T-helper 1 cell treated with Interleukin-12 subunit alpha and Interleukin-12 subunit beta and Interleukin-4 antibody, amounts not matched to agents 30 μg/mL and 1 μg/mL, for 36 hours (primary cell): ENCODE measurements around the gene C9orf85.

Source experiments
- H3K27ac Mint-ChIP-seq: one replicate; pipeline ENCODE4 v1.8.0; 2021; ENCODE audit warnings: mild to moderate bottlenecking, mixed read lengths
- H3K27me3 Mint-ChIP-seq: one replicate; pipeline ENCODE4 v1.8.0; 2021; ENCODE audit warnings: low read depth, mixed read lengths
- H3K36me3 Mint-ChIP-seq: one replicate; pipeline ENCODE4 v1.8.0; 2021; ENCODE audit warnings: low read depth, mixed read lengths
- H3K4me1 Mint-ChIP-seq: one replicate; pipeline ENCODE4 v1.8.0; 2021; ENCODE audit warnings: low read depth, mixed read lengths
- H3K4me3 Mint-ChIP-seq: one replicate; pipeline ENCODE4 v1.8.0; 2021; ENCODE audit warnings: mild to moderate bottlenecking, moderate library complexity, mixed read lengths
- H3K9me3 Mint-ChIP-seq: one replicate; pipeline ENCODE4 v1.8.0; 2021; ENCODE audit warnings: mixed read lengths

The C9orf85 gene

DNA sequence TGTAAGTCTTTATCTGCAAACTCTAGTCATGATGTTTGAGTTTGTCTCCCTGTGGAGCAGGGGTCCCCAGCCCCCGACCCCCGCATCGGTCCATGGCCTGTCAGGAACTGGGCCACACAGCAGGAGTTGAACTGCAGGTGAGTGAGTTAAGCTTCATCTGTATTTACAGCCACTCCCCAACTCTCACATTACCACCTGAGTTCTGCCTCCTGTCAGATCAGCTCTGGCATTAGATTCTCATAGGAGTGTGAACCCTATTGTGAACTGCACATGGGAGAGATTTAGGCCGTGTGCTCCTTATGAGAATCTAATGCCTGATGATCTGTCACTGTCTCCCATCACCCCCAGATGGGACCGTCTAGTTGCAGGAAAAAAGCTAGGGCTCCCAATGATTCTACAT is 7.0 kb downstream of the C9orf85 start:
- Mint-ChIP-seq H3K4me1 (peaks cover 31% of the 10 kb centered on the region), H3K4me3 (no peak overlapping the region), H3K27me3 (no peaks in the 10 kb centered on the region), H3K36me3 (peaks cover 24% of the 10 kb centered on the region), H3K9me3 (no peaks in the 10 kb centered on the region), H3K27ac (no peak overlapping the region)

DNA sequence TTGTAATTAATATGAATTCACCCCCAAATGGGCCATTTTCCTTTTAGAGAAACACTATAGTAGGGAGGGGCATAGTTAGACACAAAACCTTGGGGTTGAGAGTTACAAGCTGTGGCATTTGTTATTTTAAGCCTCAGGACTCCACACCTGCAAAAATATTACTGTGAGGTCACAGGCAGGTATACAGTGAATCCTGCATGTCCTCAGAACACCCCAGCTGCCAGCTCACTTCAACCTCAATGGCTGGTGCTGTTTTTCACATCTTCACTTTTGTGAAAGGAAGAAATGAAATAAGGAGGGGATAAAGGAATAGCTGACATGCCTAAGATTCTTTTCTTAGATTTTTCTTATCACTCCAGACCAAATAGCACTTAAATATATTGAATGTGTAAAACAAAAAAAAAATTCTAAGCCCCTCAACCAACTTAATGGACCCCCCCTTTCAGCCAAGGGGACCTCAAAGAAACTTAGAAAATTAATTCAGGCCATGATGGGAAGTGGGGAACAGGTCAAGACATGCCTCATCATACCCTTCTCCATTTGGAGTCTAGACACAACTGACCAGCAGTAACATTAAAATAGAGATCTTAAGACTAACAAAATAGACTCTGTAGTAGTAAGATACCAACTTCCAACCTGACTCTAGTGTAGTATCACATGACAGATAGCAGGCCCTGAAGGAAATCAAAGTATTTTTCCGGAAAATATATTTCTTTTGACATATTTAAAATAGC is 9.2 kb downstream of the C9orf85 start:
- Mint-ChIP-seq H3K4me1 (peaks cover 25% of the 10 kb centered on the region), H3K27me3 (no peaks in the 10 kb centered on the region), H3K4me3 (no peak overlapping the region), H3K36me3 (peaks cover 31% of the 10 kb centered on the region), H3K9me3 (no peaks in the 10 kb centered on the region), H3K27ac (no peak overlapping the region)

DNA sequence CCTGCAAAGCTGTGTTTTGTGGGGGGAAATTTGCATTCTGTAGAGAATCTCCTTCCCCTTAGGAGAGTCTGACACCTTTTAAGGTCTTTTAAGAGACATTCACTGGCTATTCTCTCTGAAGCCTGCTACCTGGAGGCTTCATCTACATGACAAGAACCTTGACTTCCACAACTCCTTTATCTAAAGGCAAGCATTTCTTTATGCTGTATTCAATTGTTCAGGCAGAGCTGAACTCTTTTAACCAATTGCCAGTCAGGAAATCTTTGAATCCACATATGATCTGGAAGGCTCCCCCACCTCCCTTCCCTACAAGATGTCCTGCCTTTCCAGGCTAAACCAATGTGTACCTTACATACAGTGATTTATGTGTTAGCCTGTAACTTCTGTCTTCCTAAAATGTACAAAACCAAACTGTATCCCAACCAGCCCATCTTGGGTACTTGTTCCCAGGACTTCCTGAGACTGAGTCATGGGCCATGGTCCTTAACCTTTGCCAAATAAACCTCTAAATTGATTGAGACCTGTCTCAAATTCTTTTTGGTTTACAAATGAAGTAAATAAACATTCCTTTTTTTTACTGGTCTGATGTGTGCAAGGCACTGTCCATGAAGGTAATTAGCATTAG is 9.9 kb downstream of the C9orf85 start:
- Mint-ChIP-seq H3K27ac (no peak overlapping the region), H3K4me3 (no peak overlapping the region), H3K9me3 (no peaks in the 10 kb centered on the region), H3K27me3 (no peaks in the 10 kb centered on the region), H3K36me3 (peaks cover 31% of the 10 kb centered on the region), H3K4me1 (peaks cover 25% of the 10 kb centered on the region)

DNA sequence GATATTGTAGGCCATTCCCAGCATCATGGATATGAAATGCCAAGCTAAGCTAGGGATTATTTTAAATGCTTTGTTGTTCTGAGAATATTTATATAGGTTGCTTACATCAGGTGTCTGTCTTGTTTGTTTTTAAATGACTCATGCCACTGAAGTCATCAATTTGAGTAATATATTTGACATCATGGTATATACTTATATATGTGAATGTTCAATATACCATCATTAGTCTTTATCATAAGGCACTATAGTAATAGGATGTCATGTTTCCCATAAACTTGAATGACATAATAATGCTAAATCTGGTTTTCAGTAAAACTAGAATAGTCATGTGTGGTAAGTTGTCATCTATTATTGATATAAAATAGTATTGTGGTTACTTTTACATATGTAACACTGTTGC is 13.1 kb downstream of the C9orf85 start:
- no peaks in the 10 kb centered on the region for H3K27me3 Mint-ChIP-seq
- no peak overlapping the region for H3K4me3 Mint-ChIP-seq
- H3K27ac Mint-ChIP-seq = no peak overlapping the region
- H3K4me1 Mint-ChIP-seq = peaks cover 9% of the 10 kb centered on the region
- no peaks in the 10 kb centered on the region for H3K9me3 Mint-ChIP-seq
- peaks cover 22% of the 10 kb centered on the region for H3K36me3 Mint-ChIP-seq

DNA sequence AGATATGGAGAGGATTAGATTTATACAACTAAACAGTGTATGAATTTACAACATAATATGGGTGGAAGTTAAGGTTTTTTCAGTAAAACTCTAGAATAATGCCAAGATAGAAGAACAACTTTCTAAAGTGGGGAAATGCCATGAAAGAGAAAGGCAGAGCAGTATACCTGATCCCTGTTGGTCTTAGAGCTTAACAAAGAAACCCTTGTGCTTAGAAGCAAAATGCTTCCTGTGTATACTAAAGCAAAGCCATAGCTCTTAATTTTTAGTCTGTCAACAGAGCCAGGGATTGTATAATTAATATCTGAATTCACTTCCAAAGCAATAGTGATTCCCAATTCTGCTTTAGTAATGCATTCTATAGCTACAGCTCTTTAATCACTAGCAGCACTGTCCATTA is 14.4 kb downstream of the C9orf85 start:
- Mint-ChIP-seq H3K27ac (no peak overlapping the region), H3K36me3 (peaks cover 21% of the 10 kb centered on the region), H3K27me3 (no peaks in the 10 kb centered on the region), H3K4me1 (peaks cover 10% of the 10 kb centered on the region), H3K9me3 (no peaks in the 10 kb centered on the region), H3K4me3 (no peak overlapping the region)

DNA sequence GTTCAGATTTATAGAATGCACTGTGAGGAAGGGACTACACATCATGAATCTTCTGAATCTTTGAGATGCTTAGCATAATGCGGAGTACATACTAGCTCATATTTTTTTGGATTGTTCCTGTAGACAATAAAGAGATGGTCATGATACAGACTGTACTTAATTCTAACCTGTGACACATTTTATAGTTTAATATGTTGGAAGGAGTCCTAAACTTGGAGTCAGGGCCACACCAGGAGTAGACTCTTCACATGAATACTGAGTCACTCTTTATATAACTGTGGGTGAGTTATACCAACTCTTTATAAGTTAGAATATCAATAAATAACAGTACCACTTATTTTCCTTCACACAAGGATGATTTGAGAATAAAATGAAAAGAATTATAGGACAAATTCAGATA is 16.9 kb downstream of the C9orf85 start:
- H3K9me3 Mint-ChIP-seq = no peaks in the 10 kb centered on the region
- no peaks in the 10 kb centered on the region for H3K27me3 Mint-ChIP-seq
- H3K27ac Mint-ChIP-seq = no peak overlapping the region
- H3K4me3 Mint-ChIP-seq = no peak overlapping the region
- peaks cover 7% of the 10 kb centered on the region for H3K4me1 Mint-ChIP-seq
- peaks cover 12% of the 10 kb centered on the region for H3K36me3 Mint-ChIP-seq

DNA sequence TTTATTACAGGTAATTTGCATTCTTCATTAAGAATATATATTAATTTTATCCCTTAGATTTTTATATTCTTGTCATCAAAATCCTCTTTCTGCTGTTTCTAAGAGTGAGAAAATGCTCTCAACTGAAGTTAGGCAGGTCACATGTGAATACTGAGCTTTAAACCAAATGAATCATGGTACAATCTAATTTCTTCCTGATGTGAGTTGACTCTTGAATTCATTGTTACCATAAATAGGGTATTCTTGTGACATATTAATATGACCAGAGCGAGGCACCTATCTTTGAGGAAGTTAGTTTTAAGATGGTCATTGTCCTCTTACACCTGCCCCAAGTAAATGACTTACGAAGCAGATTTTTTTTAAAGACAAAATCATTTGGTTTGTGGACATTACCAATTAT is 17.4 kb downstream of the C9orf85 start:
- H3K4me3 Mint-ChIP-seq = no peak overlapping the region
- H3K4me1 Mint-ChIP-seq = peaks cover 7% of the 10 kb centered on the region
- H3K27ac Mint-ChIP-seq = no peak overlapping the region
- H3K27me3 Mint-ChIP-seq = no peaks in the 10 kb centered on the region
- H3K9me3 Mint-ChIP-seq = no peaks in the 10 kb centered on the region
- peaks cover 8% of the 10 kb centered on the region for H3K36me3 Mint-ChIP-seq

DNA sequence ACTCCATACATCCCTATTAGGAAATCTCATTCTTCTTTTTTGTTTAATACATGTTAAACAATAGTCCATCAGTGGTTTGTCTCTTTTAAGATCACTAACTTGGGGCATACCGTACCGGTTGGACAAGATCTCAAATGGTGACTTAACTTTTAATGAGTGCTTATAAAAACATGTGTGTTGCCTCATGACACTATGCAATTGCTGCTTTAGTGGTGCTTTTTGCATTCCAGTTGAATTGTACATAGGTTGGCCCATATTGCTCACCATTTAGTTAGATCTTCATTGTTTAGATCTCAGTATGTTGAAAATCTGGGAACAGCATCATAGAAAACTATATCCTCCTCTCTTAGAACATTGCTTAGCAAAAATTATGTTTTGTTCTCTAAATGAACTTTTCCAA is 17.8 kb downstream of the C9orf85 start:
- no peaks in the 10 kb centered on the region for H3K9me3 Mint-ChIP-seq
- H3K36me3 Mint-ChIP-seq = peaks cover 6% of the 10 kb centered on the region
- no peak overlapping the region for H3K4me3 Mint-ChIP-seq
- H3K4me1 Mint-ChIP-seq = peaks cover 4% of the 10 kb centered on the region
- H3K27me3 Mint-ChIP-seq = no peaks in the 10 kb centered on the region
- H3K27ac Mint-ChIP-seq = no peak overlapping the region

DNA sequence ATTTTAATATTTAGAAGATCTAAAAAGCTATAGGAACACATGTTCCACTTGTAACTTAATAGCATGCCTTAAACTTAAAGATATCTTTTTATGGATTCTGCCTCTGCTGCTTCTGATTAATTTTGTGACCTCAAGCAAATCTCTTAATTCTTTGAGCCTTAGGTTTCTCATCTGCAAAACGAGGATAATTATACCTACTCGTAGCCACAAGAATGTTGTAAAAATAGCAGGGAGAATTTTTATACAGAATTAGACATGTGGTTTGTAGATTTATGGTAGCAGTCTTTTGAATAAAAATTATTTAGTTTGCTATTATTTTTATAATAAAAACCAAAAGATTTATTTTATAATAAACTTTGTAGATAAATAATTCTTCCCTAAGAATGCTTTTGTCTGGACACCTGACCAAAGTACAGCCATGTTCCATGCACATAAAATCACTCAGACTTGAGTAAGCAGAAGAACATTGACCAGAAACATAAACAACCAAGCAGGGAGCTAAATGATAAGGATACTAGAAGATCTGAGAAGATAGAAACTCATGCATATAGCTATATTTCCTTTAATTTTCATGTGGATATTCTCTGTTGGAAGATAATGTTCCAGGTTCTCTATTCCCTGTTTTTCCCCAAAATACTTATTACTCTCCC is 18.5 kb downstream of the C9orf85 start:
- Mint-ChIP-seq H3K27ac (no peak overlapping the region), H3K27me3 (no peaks in the 10 kb centered on the region), H3K9me3 (no peaks in the 10 kb centered on the region), H3K4me3 (no peak overlapping the region), H3K4me1 (peaks cover 1% of the 10 kb centered on the region), H3K36me3 (peaks cover 5% of the 10 kb centered on the region)

DNA sequence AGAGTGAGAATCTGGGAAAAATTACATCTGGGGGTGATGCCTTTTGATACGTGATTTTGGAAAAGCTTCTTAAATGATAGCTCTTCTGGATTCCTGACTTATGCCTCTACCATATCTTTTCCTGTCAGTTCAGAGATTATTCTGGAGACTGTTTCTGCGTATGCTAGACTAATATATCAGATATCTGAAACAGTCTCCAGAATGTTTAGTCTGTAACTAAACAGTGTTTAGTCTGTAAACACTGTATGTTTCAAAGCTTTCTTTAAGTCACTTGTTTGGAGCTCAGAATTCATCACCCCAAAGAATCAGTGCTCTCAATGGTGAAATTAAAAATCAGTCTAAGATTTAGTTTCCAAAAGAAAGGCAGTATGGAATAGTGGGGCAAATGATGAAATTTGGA is 19.7 kb downstream of the C9orf85 start:
- Mint-ChIP-seq H3K36me3 (peaks cover 5% of the 10 kb centered on the region), H3K4me3 (no peak overlapping the region), H3K4me1 (peaks cover 1% of the 10 kb centered on the region), H3K9me3 (no peaks in the 10 kb centered on the region), H3K27ac (no peak overlapping the region), H3K27me3 (no peaks in the 10 kb centered on the region)

DNA sequence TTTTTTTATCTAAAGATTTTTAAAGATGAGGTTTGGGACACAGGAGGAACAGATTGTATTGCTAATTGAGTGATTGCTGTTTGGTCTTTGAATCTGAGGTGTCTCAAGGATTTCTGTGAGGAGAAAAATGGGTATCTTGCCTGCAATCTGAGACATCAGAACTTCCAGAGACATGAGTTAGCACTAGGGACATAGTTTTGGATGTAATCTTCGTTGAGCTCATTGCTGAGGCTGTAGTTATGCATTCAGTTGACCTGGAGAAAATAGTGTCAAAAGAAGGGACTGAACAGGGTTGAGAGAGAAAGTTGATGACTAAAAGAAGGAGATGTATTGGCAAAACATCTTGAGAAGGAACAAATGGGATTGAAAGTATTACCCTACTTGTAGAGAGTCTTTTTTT is 24.6 kb downstream of the C9orf85 start:
- no peak overlapping the region for H3K27ac Mint-ChIP-seq
- H3K4me3 Mint-ChIP-seq = no peak overlapping the region
- H3K36me3 Mint-ChIP-seq = peaks cover 1% of the 10 kb centered on the region
- H3K27me3 Mint-ChIP-seq = no peaks in the 10 kb centered on the region
- H3K9me3 Mint-ChIP-seq = no peaks in the 10 kb centered on the region
- H3K4me1 Mint-ChIP-seq = no peaks in the 10 kb centered on the region

DNA sequence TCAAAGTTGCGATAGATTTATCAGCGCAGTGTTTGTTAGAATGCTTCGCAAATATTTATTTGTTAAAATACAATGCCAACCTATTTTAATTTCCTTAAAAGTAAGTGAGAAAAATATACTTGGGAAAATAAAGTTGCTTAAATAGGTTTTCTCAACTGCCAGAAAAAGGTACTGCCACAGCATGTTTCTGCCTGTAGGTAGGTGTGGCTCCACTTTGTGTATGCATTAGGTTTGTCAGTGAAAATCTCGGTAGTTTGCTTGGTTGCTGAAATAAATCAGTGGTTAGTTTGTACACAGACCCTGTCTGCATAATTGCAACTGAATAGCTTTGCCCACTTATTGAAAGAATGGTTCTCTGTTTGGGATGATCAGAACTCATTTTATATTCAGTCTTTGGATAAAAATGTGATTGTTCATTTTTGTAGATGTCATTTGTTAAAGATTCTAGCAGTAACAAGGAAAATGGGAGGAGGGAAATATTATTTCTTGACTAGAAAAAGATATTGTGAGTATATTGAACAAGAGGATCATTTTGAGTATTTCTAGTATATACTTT is 25.7 kb downstream of the C9orf85 start:
- Mint-ChIP-seq H3K4me1 (peaks cover 5% of the 10 kb centered on the region), H3K27me3 (no peaks in the 10 kb centered on the region)

DNA sequence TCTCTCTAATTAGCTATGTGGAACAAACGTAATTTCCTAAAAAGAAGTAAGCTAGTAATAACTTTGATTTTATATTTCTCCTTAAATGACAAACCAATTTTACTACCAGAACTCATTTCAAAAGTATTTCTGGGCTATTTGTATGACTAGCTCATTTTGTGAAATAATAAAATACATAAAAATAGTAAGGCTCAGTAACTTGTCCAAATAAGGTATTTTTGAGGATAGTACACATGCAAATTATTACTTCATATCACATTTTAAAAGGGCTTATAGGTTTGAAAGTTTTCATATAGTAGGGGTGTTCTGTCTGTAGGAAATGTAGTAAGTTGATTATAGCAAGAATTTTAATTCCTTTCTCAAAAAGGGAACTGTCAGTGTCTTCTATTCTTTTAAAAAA is 26.5 kb downstream of the C9orf85 start:
- Mint-ChIP-seq H3K4me3 (no peak overlapping the region), H3K27ac (no peak overlapping the region), H3K36me3 (no peaks in the 10 kb centered on the region), H3K27me3 (no peaks in the 10 kb centered on the region), H3K4me1 (peaks cover 5% of the 10 kb centered on the region), H3K9me3 (no peaks in the 10 kb centered on the region)

More for the DNA sequence above, 25.7 kb downstream of the C9orf85 start:
- H3K4me3 Mint-ChIP-seq = no peak overlapping the region
- H3K27ac Mint-ChIP-seq = no peak overlapping the region
- peaks cover 1% of the 10 kb centered on the region for H3K36me3 Mint-ChIP-seq
- no peaks in the 10 kb centered on the region for H3K9me3 Mint-ChIP-seq

DNA sequence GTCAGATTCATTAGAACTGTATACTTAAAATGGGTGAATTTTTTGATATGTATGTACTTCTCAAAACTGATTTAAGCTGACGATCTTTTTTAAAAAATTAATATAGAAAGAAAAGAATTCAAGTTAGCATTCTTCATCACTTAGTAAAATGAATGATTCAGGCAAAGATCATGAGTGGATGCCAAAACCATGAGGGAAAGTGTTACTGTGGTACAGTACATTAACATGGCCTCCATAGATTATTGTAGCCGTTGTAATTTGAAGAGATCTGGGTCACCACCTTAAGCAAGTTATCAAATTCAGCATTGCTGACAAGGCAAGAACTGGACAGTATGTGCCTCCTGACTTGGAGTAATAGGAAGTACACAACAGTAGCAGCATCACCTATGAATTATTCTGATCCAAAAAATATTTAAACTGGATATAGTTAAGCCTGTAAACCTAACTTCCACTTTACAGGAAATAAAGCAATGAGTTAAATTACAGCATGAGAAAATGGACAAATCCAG is 29.7 kb downstream of the C9orf85 start:
- no peaks in the 10 kb centered on the region for H3K9me3 Mint-ChIP-seq
- peaks cover 5% of the 10 kb centered on the region for H3K4me1 Mint-ChIP-seq
- H3K36me3 Mint-ChIP-seq = no peaks in the 10 kb centered on the region
- no peaks in the 10 kb centered on the region for H3K27me3 Mint-ChIP-seq
- no peak overlapping the region for H3K4me3 Mint-ChIP-seq
- H3K27ac Mint-ChIP-seq = no peak overlapping the region
